BLaER1 (cell line): ENCODE measurements around the gene METTL23.
"Not testable (repeated sequence)": the region's sequence is repeated elsewhere in the genome, so short reads cannot be mapped to it uniquely, and the experiment has no call there.

Source experiments
- H3K27ac ChIP-seq: shearing (Covaris generic); formaldehyde crosslinking; 2 replicates; pipeline ENCODE4 v1.8.1; 2022
- H3K27me3 ChIP-seq: shearing (Covaris generic); formaldehyde crosslinking; 2 replicates; pipeline ENCODE4 v1.8.1; 2022
- H3K36me3 ChIP-seq: shearing (Covaris generic); formaldehyde crosslinking; 2 replicates; pipeline ENCODE4 v1.8.1; 2022
- H3K4me1 ChIP-seq: shearing (Covaris generic); formaldehyde crosslinking; 2 replicates; pipeline ENCODE4 v1.8.1; 2022
- H3K4me2 ChIP-seq: shearing (Covaris generic); formaldehyde crosslinking; 2 replicates; pipeline ENCODE4 v1.8.1; 2022
- H3K4me3 ChIP-seq: shearing (Covaris generic); formaldehyde crosslinking; 2 replicates; pipeline ENCODE4 v1.8.1; 2022
- H3K9ac ChIP-seq: shearing (Covaris generic); formaldehyde crosslinking; 2 replicates; pipeline ENCODE4 v1.8.1; 2022
- H3K9me3 ChIP-seq: shearing (Covaris generic); formaldehyde crosslinking; 2 replicates; pipeline ENCODE4 v1.8.1; 2022
- H4K20me1 ChIP-seq: shearing (Covaris generic); formaldehyde crosslinking; 2 replicates; pipeline ENCODE4 v1.8.1; 2022
- Cebpa-rat ChIP-seq: shearing (Covaris generic); IDR thresholded peaks from 2 replicates; pipeline ENCODE4 v1.8.1; 2022

The METTL23 gene

DNA sequence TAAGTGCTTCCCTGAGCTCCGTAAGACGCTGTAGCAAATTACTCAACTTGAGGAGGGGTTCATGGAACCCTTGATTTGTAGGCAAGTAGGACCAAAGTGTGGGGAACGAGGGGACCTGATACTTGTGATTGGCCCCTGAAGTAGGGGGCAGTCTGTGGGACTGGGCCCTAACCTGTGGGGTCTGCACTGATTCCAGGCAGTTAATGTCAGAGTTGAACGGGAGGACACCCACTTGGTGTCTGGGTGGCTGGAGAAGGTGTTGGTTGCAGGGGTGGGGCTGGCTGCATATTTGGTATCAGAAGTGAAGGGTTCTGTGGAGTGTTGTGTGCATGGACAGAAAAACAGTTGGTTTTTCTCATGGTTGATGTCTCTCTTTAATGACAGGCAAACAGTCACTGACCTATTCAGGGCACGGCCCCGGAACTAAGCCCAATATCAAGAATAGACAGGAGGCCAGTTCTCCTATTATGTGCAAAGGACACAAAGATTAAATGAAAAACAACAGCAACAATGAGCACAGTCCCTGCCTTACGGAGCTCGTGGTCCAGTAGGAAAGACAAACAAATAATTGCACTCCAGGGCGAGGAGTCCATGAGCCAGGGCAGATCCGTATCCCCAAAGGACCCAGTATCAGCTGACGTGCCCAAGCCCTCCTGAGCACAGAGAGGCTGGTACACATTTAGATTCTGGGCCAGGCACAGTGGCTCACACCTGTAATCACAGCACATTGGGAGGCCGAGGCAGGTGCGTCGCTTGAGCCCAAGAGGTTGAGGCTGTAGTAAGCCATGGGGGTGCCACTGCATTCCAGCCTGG is 35.1 kb upstream of the METTL23 start:
- Histone ChIP-seq H3K9ac (no peak overlapping the region), H3K9me3 (no peaks in the 10 kb centered on the region), H3K36me3 (peaks cover 13% of the 10 kb centered on the region; the same call in 1 of the 2 replicates), H3K27me3 (no peaks in the 10 kb centered on the region), H4K20me1 (0 out of 2 replicates have a peak, but pooled peaks cover 5% of the 10 kb centered on the region), H3K27ac (no peak overlapping the region), H3K4me3 (no peak overlapping the region), H3K4me2 (peak overlapping the region; percentile 36), H3K4me1 (peaks cover 90% of the 10 kb centered on the region)
- no peak for TF ChIP-seq Cebpa-rat

GRCh38 chr17:76695059-76695831 is 31.4 kb upstream of the METTL23 start:
- Histone ChIP-seq H3K36me3 (peaks cover 6% of the 10 kb centered on the region; the same call in 1 of the 2 replicates), H3K4me1 (peaks cover 97% of the 10 kb centered on the region), H3K9me3 (no peaks in the 10 kb centered on the region), H3K4me2 (peak overlapping the region; percentile 95), H3K4me3 (no peak overlapping the region), H3K9ac (no peak overlapping the region; the same call in 1 of the 2 replicates), H3K27me3 (no peaks in the 10 kb centered on the region), H3K27ac (peak overlapping the region; percentile 93), H4K20me1 (no peaks in the 10 kb centered on the region)
- no peak for TF ChIP-seq Cebpa-rat

DNA sequence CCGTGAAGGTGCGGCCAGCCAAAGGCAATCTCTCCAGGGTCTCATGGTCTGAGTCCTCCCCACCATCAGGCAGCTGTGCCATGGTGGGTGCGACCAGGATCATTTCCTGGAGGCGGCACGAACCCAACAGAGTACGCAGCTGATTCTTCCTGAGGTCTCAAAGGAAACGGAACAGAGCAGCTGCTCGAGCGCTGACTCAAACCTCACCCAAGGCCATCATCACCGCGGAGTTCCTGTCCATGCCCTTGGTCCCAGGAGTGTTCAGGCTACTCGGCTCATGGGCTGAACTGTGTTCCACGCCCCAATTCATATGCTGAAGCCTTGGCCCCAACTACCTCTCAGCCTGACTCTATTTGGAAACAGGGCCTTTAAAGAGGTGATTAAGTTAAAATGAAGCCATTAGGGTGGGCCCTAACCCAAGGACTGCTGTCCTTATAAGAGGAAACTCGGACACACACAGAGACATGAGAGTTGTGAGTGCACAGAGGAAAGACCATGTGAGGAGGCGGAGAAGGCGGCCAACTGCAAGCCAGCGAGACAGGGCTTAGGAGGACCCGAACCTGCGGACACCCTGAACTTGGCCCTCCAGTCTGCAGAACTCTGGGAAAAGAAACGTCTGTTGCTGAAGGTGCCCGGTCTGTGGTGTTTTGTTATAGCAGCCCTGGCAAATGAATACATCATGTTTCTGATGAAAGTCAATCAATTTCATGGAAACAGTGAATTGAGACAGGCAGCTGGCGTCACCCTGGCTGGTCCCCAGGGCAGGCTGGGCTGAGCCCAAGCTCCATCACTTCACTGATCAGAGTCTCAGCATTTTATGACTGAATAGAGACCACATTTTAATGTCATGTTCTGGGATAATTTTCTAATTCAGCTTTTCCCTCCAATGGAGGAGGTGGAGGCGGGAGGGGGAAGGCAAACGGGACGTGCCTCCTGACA is 29.6 kb upstream of the METTL23 start:
- no peak for TF ChIP-seq Cebpa-rat
- peaks cover 6% of the 10 kb centered on the region; the same call in 1 of the 2 replicates for H3K36me3 ChIP-seq
- H4K20me1 ChIP-seq: no peaks in the 10 kb centered on the region
- peak overlapping the region; percentile 78 for H3K9ac ChIP-seq
- peak overlapping the region; percentile 95 for H3K4me2 ChIP-seq
- peak overlapping the region; percentile 57 for H3K4me3 ChIP-seq
- H3K27me3 ChIP-seq: no peaks in the 10 kb centered on the region
- H3K27ac ChIP-seq: peak overlapping the region; percentile 93
- H3K4me1 ChIP-seq: peaks cover 97% of the 10 kb centered on the region
- H3K9me3 ChIP-seq: no peaks in the 10 kb centered on the region

DNA sequence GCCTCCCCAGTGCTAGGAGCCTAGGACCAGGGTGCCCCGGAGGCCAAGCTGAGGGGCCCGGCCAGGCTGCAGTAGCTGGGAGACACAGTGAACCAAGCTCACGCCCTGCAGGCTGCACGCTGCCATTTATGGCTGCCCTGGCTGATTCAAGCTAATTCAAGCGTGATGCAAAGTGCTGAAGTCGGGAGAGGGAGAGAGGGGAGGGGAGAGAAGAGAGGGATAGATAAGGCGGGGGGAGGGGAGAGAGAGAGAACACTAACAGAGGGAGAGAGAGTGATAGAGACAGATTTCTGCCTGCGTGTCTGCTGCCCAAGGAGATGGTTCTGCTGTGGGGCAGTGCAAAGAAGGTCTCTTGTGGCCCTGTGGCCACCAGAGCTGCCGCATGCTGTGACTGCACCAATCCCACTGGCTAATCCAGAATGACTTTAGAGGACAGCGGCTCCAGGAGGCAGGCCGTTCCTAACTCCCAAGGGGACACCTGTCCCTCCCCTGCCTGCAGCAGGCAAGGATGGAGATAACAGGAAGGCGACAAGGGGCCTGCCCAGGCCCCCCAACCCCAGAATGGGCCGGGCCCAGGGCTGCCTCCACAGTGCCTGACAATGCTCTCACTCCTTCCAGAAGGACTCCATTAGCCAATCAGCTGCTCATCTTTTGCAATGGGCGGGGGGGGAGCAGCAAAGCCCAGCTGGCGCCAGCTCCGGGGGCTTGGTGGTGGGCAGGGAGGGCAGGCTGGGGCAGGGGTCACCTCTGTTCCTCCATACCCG is 28.8 kb upstream of the METTL23 start:
- peak overlapping the region; percentile 93 for H3K27ac ChIP-seq
- TF ChIP-seq Cebpa-rat: no peak
- H3K9me3 ChIP-seq: no peaks in the 10 kb centered on the region
- peaks cover 6% of the 10 kb centered on the region; the same call in 1 of the 2 replicates for H3K36me3 ChIP-seq
- no peaks in the 10 kb centered on the region for H3K27me3 ChIP-seq
- H4K20me1 ChIP-seq: no peaks in the 10 kb centered on the region
- peaks cover 99% of the 10 kb centered on the region for H3K4me1 ChIP-seq
- peak overlapping the region; percentile 57 for H3K4me3 ChIP-seq
- peak overlapping the region; percentile 95 for H3K4me2 ChIP-seq
- H3K9ac ChIP-seq: peak overlapping the region; percentile 78

- Histone ChIP-seq H3K4me2 (peak overlapping the region; percentile 95), H3K4me1 (peaks cover 99% of the 10 kb centered on the region)
Observed at GRCh38 chr17:76698466-76698977, 28.1 kb upstream of the METTL23 start.

DNA sequence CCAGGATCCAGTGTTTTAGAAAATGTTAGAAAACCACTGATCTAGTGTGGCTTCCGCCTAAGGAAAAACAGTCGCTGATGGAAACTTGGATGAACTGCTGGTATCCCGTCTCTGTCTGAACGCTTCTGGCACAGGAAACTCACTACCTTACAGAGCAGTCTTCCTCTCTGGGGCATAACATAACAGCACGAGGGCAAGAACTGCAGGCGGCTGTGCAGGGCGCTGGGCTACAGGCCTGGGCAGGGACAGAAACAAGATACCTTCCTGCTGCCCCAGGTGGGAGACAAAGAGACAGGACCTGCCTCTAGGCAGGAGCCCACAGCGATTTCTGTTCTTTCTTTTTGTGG is 26.4 kb upstream of the METTL23 start:
- Histone ChIP-seq H3K27ac (peak overlapping the region; percentile 93), H3K4me3 (peak overlapping the region; percentile 65), H3K9ac (peak overlapping the region; percentile 83), H3K36me3 (peaks cover 6% of the 10 kb centered on the region; the same call in 1 of the 2 replicates), H3K4me2 (peak overlapping the region; percentile 95), H3K27me3 (no peaks in the 10 kb centered on the region), H4K20me1 (no peaks in the 10 kb centered on the region), H3K4me1 (peaks cover 98% of the 10 kb centered on the region), H3K9me3 (no peaks in the 10 kb centered on the region)
- TF ChIP-seq Cebpa-rat: no peak

More at GRCh38 chr17:76698466-76698977, 28.1 kb upstream of the METTL23 start:
- not testable (repeated sequence) for H4K20me1 ChIP-seq, H3K36me3 ChIP-seq, H3K27me3 ChIP-seq, H3K9me3 ChIP-seq
- Histone ChIP-seq H3K27ac (peak overlapping the region; percentile 93), H3K4me3 (peak overlapping the region; percentile 57), H3K9ac (peak overlapping the region; percentile 78; the same call in 1 of the 2 replicates)

- H3K27ac ChIP-seq: peak overlapping the region; percentile 93
- peaks cover 4% of the 10 kb centered on the region; the same call in 1 of the 2 replicates for H3K36me3 ChIP-seq
- H3K4me2 ChIP-seq: peak overlapping the region; percentile 95
- no peaks in the 10 kb centered on the region for H3K27me3 ChIP-seq
- TF ChIP-seq Cebpa-rat: no peak
- peak overlapping the region; percentile 83 for H3K9ac ChIP-seq
- peaks cover 98% of the 10 kb centered on the region for H3K4me1 ChIP-seq
- H4K20me1 ChIP-seq: no peaks in the 10 kb centered on the region
- peak overlapping the region; percentile 65 for H3K4me3 ChIP-seq
- H3K9me3 ChIP-seq: no peaks in the 10 kb centered on the region
Observed at GRCh38 chr17:76700617-76701470, 25.8 kb upstream of the METTL23 start.

- H3K27ac ChIP-seq: peak overlapping the region; percentile 93
- no peaks in the 10 kb centered on the region for H4K20me1 ChIP-seq
- H3K4me3 ChIP-seq: peak overlapping the region; percentile 65
- H3K27me3 ChIP-seq: no peaks in the 10 kb centered on the region
- peaks cover 8% of the 10 kb centered on the region; the same call in 1 of the 2 replicates for H3K36me3 ChIP-seq
- peak overlapping the region; percentile 95 for H3K4me2 ChIP-seq
- peaks cover 98% of the 10 kb centered on the region for H3K4me1 ChIP-seq
- TF ChIP-seq Cebpa-rat: no peak
- H3K9me3 ChIP-seq: no peaks in the 10 kb centered on the region
- H3K9ac ChIP-seq: peak overlapping the region; percentile 83
Observed at GRCh38 chr17:76701471-76701967, 25.1 kb upstream of the METTL23 start.
